Adipocyte (in vitro differentiated cells): Measurements from ENCODE around the gene ASB7.
A peak's percentile ranks its signal among the peaks of the same experiment; 100 is the strongest.

Experiments
- DNase-seq: peaks from one replicate; pipeline ENCODE4 v3.0.0-alpha.2; 2015; ENCODE audit warnings: low read depth
- H3K27me3 ChIP-seq: replicated peaks from 2 replicates; pipeline ENCODE4 v1.7.0; 2013; ENCODE audit warnings: mild to moderate bottlenecking, low read length, moderate library complexity; ENCODE audit not compliant: control insufficient read depth, insufficient read depth
- H3K36me3 ChIP-seq: 2 replicates; pipeline ENCODE4 v1.7.0; 2013; ENCODE audit warnings: low read length, mild to moderate bottlenecking, moderate library complexity; ENCODE audit not compliant: control insufficient read depth, insufficient read depth, severe bottlenecking
- H3K4me1 ChIP-seq: 2 replicates; pipeline ENCODE4 v1.7.0; 2013; ENCODE audit warnings: mild to moderate bottlenecking, low read length, moderate library complexity; ENCODE audit not compliant: control insufficient read depth, insufficient read depth
- H3K4me3 ChIP-seq: 2 replicates; pipeline ENCODE4 v1.7.0; 2013; ENCODE audit warnings: mild to moderate bottlenecking, low read length, moderate library complexity
- H3K9ac ChIP-seq: 2 replicates; pipeline ENCODE4 v1.7.0; 2013; ENCODE audit warnings: mild to moderate bottlenecking, low read length, moderate library complexity
- H3K9me3 ChIP-seq: 2 replicates; pipeline ENCODE4 v1.7.0; 2013; ENCODE audit warnings: mild to moderate bottlenecking, low read length, moderate library complexity; ENCODE audit not compliant: control insufficient read depth

ASB7 gene

GRCh38 chr15:100651253-100651652 lies 48.9 kb downstream of the ASB7 start:
- H3K4me3 ChIP-seq = no peak overlapping the region
- DNase-seq = no peak
- H3K4me1 ChIP-seq = peaks cover 8% of the 10 kb centered on the region
- peaks cover 11% of the 10 kb centered on the region for H3K36me3 ChIP-seq
- H3K27me3 ChIP-seq = no peaks in the 10 kb centered on the region
- H3K9me3 ChIP-seq = no peaks in the 10 kb centered on the region
- H3K9ac ChIP-seq = no peak overlapping the region

- Histone ChIP-seq H3K27me3 (no peaks in the 10 kb centered on the region), H3K4me1 (peaks cover 8% of the 10 kb centered on the region), H3K9me3 (no peaks in the 10 kb centered on the region), H3K4me3 (no peak overlapping the region), H3K9ac (no peak overlapping the region), H3K36me3 (peaks cover 11% of the 10 kb centered on the region)
- DNase-seq = no peak
Measured at GRCh38 chr15:100652116-100652515, 49.7 kb downstream of the ASB7 start.

- Histone ChIP-seq H3K4me1 (peaks cover 8% of the 10 kb centered on the region), H3K27me3 (no peaks in the 10 kb centered on the region), H3K9me3 (no peaks in the 10 kb centered on the region), H3K9ac (no peak overlapping the region), H3K36me3 (peaks cover 6% of the 10 kb centered on the region), H3K4me3 (no peak overlapping the region)
- no peak for DNase-seq
Measured at GRCh38 chr15:100653608-100654007, 51.2 kb downstream of the ASB7 start.

GRCh38 chr15:100658895-100659294 lies 56.5 kb downstream of the ASB7 start:
- no peaks in the 10 kb centered on the region for H3K27me3 ChIP-seq
- H3K9ac ChIP-seq = no peak overlapping the region
- DNase-seq = no peak
- H3K9me3 ChIP-seq = no peaks in the 10 kb centered on the region
- no peaks in the 10 kb centered on the region for H3K4me1 ChIP-seq
- H3K4me3 ChIP-seq = no peak overlapping the region
- H3K36me3 ChIP-seq = no peaks in the 10 kb centered on the region

- Histone ChIP-seq H3K9me3 (no peaks in the 10 kb centered on the region), H3K4me3 (no peak overlapping the region), H3K9ac (no peak overlapping the region), H3K27me3 (no peaks in the 10 kb centered on the region), H3K36me3 (no peaks in the 10 kb centered on the region), H3K4me1 (peaks cover 5% of the 10 kb centered on the region)
- DNase-seq = no peak
Measured at GRCh38 chr15:100661156-100661555, 58.8 kb downstream of the ASB7 start.

GRCh38 chr15:100663086-100663914 lies 60.9 kb downstream of the ASB7 start:
- no peak for DNase-seq

GRCh38 chr15:100663915-100664281 lies 61.5 kb downstream of the ASB7 start:
- H3K4me3 ChIP-seq = peak overlapping the region; percentile 39
- peak; percentile 42 for DNase-seq
- H3K4me1 ChIP-seq = peaks cover 10% of the 10 kb centered on the region
- H3K27me3 ChIP-seq = no peaks in the 10 kb centered on the region
- H3K9ac ChIP-seq = no peak overlapping the region
- no peaks in the 10 kb centered on the region for H3K36me3 ChIP-seq
- no peaks in the 10 kb centered on the region for H3K9me3 ChIP-seq

More at GRCh38 chr15:100663086-100663914, 60.9 kb downstream of the ASB7 start:
- peaks cover 10% of the 10 kb centered on the region for H3K4me1 ChIP-seq
- H3K36me3 ChIP-seq = no peaks in the 10 kb centered on the region
- no peaks in the 10 kb centered on the region for H3K9me3 ChIP-seq
- no peaks in the 10 kb centered on the region for H3K27me3 ChIP-seq
- H3K9ac ChIP-seq = no peak overlapping the region
- no peak overlapping the region for H3K4me3 ChIP-seq

GRCh38 chr15:100665570-100665969 lies 63.2 kb downstream of the ASB7 start:
- Histone ChIP-seq H3K4me3 (no peak overlapping the region), H3K27me3 (no peaks in the 10 kb centered on the region), H3K36me3 (no peaks in the 10 kb centered on the region), H3K9ac (no peak overlapping the region), H3K4me1 (peaks cover 10% of the 10 kb centered on the region), H3K9me3 (no peaks in the 10 kb centered on the region)
- DNase-seq = peak; percentile 45

- no peak for DNase-seq
- Histone ChIP-seq H3K9me3 (no peaks in the 10 kb centered on the region), H3K9ac (no peak overlapping the region), H3K36me3 (no peaks in the 10 kb centered on the region), H3K4me1 (peaks cover 20% of the 10 kb centered on the region), H3K27me3 (no peaks in the 10 kb centered on the region), H3K4me3 (no peak overlapping the region)
Measured at GRCh38 chr15:100667405-100668347, 65.3 kb downstream of the ASB7 start.

- DNase-seq = no peak
- no peaks in the 10 kb centered on the region for H3K9me3 ChIP-seq
Measured at GRCh38 chr15:100668348-100668745, 66.0 kb downstream of the ASB7 start.

GRCh38 chr15:100669260-100669659 lies 66.9 kb downstream of the ASB7 start:
- Histone ChIP-seq H3K9ac (no peak overlapping the region), H3K4me3 (no peak overlapping the region), H3K4me1 (peaks cover 17% of the 10 kb centered on the region), H3K27me3 (no peaks in the 10 kb centered on the region), H3K36me3 (no peaks in the 10 kb centered on the region), H3K9me3 (no peaks in the 10 kb centered on the region)
- DNase-seq = no peak

More at GRCh38 chr15:100668348-100668745, 66.0 kb downstream of the ASB7 start:
- Histone ChIP-seq H3K9ac (no peak overlapping the region), H3K4me1 (peaks cover 20% of the 10 kb centered on the region), H3K36me3 (no peaks in the 10 kb centered on the region), H3K27me3 (no peaks in the 10 kb centered on the region), H3K4me3 (no peak overlapping the region)
